ENCODE data around the gene NOS1AP. TPM values are rescaled to one million over a fixed set of nuclear protein-coding genes. Genes with fewer than 3 reads are reported as not detected.

The NOS1AP gene
- polyA plus RNA-seq, 3 donors = 0.12 TPM; not detected in 2

- Histone ChIP-seq H3K79me2 (ENCODE audit: insufficient read depth, low read length) (no peaks in the 10 kb centered on the region), H3K27ac (ENCODE audit: low read depth in 1 of 2, low read length in 2 of 2) (no peak overlapping the region), H3K9me3 (replicated peaks in 1 of 2; ENCODE audit: control insufficient read depth in 1 of 2, insufficient read depth in 1 of 2, low read length in 2 of 2) (no peaks in the 10 kb centered on the region), H3K4me1 (ENCODE audit: control insufficient read depth in 1 of 2, insufficient read depth in 2 of 2, low read length in 2 of 2) (no peaks in the 10 kb centered on the region), H2AFZ (ENCODE audit: insufficient read depth, low read depth, low read length, poor library complexity, severe bottlenecking) (no peak overlapping the region), H3K36me3 (replicated peaks in 1 of 2; ENCODE audit: control insufficient read depth in 1 of 2, insufficient read depth in 2 of 2, low read length in 2 of 2) (no peaks in the 10 kb centered on the region), H3K4me3 (replicated peaks in 1 of 3; ENCODE audit: low read depth in 2 of 3, low read length in 3 of 3) (no peak overlapping the region), H3K27me3 (ENCODE audit: control insufficient read depth in 2 of 2, insufficient read depth in 2 of 2, low read length in 2 of 2) (no peaks in the 10 kb centered on the region), H3K9ac (ENCODE audit: insufficient read depth, low read length, poor library complexity, severe bottlenecking) (no peak overlapping the region), H4K20me1 (ENCODE audit: insufficient read depth, low read length) (no peaks in the 10 kb centered on the region), H3K4me2 (replicated peaks; ENCODE audit: extremely low read depth, low read length, poor library complexity, severe bottlenecking) (no peak overlapping the region)
- Mint-ChIP-seq H3K4me1 (peaks cover 2% of the 10 kb centered on the region), H3K27ac (no peak overlapping the region), H3K36me3 (no peaks in the 10 kb centered on the region), H3K9me3 (peaks cover 0 to 6% (median 3%) of the 10 kb centered on the region in 7 donors), H3K4me3 (no peak overlapping the region), H3K27me3 (ENCODE audit: low read depth in 3 of 3) (peaks cover 0 to 6% (median 3%) of the 10 kb centered on the region in 3 donors)
- no peak for TF ChIP-seq CTCF (IDR thresholded peaks at IDR 0.05)
- intact Hi-C loops (cut with micrococcal nuclease) = no loop called here
- no peak for DNase-seq
Observed at GRCh38 chr1:162153374-162153773, 83.9 kb downstream of the NOS1AP start.

- Mint-ChIP-seq H3K27ac (no peak overlapping the region), H3K4me3 (no peak overlapping the region), H3K9me3 (no peaks in the 10 kb centered on the region), H3K4me1 (peaks cover under 1% of the 10 kb centered on the region), H3K36me3 (no peaks in the 10 kb centered on the region), H3K27me3 (ENCODE audit: low read depth in 3 of 3) (peaks cover 0 to 5% (median 3%) of the 10 kb centered on the region in 3 donors)
- Histone ChIP-seq H3K4me1 (ENCODE audit: control insufficient read depth in 1 of 2, insufficient read depth in 2 of 2, low read length in 2 of 2) (no peaks in the 10 kb centered on the region), H3K36me3 (replicated peaks in 1 of 2; ENCODE audit: control insufficient read depth in 1 of 2, insufficient read depth in 2 of 2, low read length in 2 of 2) (no peaks in the 10 kb centered on the region), H4K20me1 (ENCODE audit: insufficient read depth, low read length) (no peaks in the 10 kb centered on the region), H3K79me2 (ENCODE audit: insufficient read depth, low read length) (no peaks in the 10 kb centered on the region), H2AFZ (ENCODE audit: insufficient read depth, low read depth, low read length, poor library complexity, severe bottlenecking) (no peak overlapping the region), H3K27ac (ENCODE audit: low read depth in 1 of 2, low read length in 2 of 2) (no peak overlapping the region), H3K4me3 (replicated peaks in 1 of 3; ENCODE audit: low read depth in 2 of 3, low read length in 3 of 3) (no peak overlapping the region), H3K9ac (ENCODE audit: insufficient read depth, low read length, poor library complexity, severe bottlenecking) (no peak overlapping the region), H3K27me3 (ENCODE audit: control insufficient read depth in 2 of 2, insufficient read depth in 2 of 2, low read length in 2 of 2) (peaks cover 0 to 3% of the 10 kb centered on the region in 2 donors), H3K9me3 (replicated peaks in 1 of 2; ENCODE audit: control insufficient read depth in 1 of 2, insufficient read depth in 1 of 2, low read length in 2 of 2) (no peaks in the 10 kb centered on the region), H3K4me2 (replicated peaks; ENCODE audit: extremely low read depth, low read length, poor library complexity, severe bottlenecking) (no peak overlapping the region)
- 100% methylated on average over 1 of the region's 1 CpG for WGBS (ENCODE audit: insufficient coverage)
- intact Hi-C loops (cut with micrococcal nuclease) = no loop called here
- no peak for TF ChIP-seq CTCF (IDR thresholded peaks at IDR 0.05)
- DNase-seq = no peak
Observed at GRCh38 chr1:162157469-162157868, 88.0 kb downstream of the NOS1AP start.
